Measurements from ENCODE around the gene MS4A10.
A peak's percentile ranks its signal among the peaks of the same experiment; 100 is the strongest.

Gene MS4A10

GRCh38 chr11:60766547-60766946 lies 18.6 kb upstream of the MS4A10 start:
- DNase-seq = no peak

GRCh38 chr11:60767388-60767811 lies 17.7 kb upstream of the MS4A10 start:
- no peak for DNase-seq

- no peak for DNase-seq
Observed at GRCh38 chr11:60768202-60768601, 16.9 kb upstream of the MS4A10 start.

GRCh38 chr11:60769273-60769672 lies 15.9 kb upstream of the MS4A10 start:
- DNase-seq = no peak

- DNase-seq = no peak
Observed at GRCh38 chr11:60769811-60770210, 15.3 kb upstream of the MS4A10 start.

- DNase-seq = no peak
Observed at GRCh38 chr11:60771146-60771545, 14.0 kb upstream of the MS4A10 start.

- DNase-seq = no peak
Observed at GRCh38 chr11:60771879-60772525, 13.1 kb upstream of the MS4A10 start.

- DNase-seq = no peak
Observed at GRCh38 chr11:60772666-60773065, 12.5 kb upstream of the MS4A10 start.

- DNase-seq = no peak
Observed at GRCh38 chr11:60774726-60775125, 10.4 kb upstream of the MS4A10 start.

- peak; percentile 95 for DNase-seq
Observed at GRCh38 chr11:60775420-60775961, 9.6 kb upstream of the MS4A10 start.

GRCh38 chr11:60776167-60776566 lies 9.0 kb upstream of the MS4A10 start:
- no peak for DNase-seq

GRCh38 chr11:60777106-60777505 lies 8.0 kb upstream of the MS4A10 start:
- no peak for DNase-seq

GRCh38 chr11:60777572-60777971 lies 7.6 kb upstream of the MS4A10 start:
- no peak for DNase-seq

- no peak for DNase-seq
Observed at GRCh38 chr11:60780065-60780464, 5.1 kb upstream of the MS4A10 start.

GRCh38 chr11:60780774-60781173 lies 4.4 kb upstream of the MS4A10 start:
- no peak for DNase-seq

- no peak for DNase-seq
Observed at GRCh38 chr11:60781286-60781980, 3.7 kb upstream of the MS4A10 start.

- no peak for DNase-seq
Observed at GRCh38 chr11:60781981-60782316, 3.2 kb upstream of the MS4A10 start.

GRCh38 chr11:60782393-60783140 lies 2.6 kb upstream of the MS4A10 start:
- no peak for DNase-seq

GRCh38 chr11:60783141-60783484 lies 2.0 kb upstream of the MS4A10 start:
- no peak for DNase-seq

- no peak for DNase-seq
Observed at GRCh38 chr11:60783911-60784310, 1.2 kb upstream of the MS4A10 start.

- peak; percentile 19 for DNase-seq
Observed at GRCh38 chr11:60785806-60786361, 751 bp downstream of the MS4A10 start.

- DNase-seq = peak; percentile 52
Observed at GRCh38 chr11:60786811-60787567, 1.9 kb downstream of the MS4A10 start.
